Measurements from ENCODE around the gene CDH2.

- TF ChIP-seq, protein P1, sequence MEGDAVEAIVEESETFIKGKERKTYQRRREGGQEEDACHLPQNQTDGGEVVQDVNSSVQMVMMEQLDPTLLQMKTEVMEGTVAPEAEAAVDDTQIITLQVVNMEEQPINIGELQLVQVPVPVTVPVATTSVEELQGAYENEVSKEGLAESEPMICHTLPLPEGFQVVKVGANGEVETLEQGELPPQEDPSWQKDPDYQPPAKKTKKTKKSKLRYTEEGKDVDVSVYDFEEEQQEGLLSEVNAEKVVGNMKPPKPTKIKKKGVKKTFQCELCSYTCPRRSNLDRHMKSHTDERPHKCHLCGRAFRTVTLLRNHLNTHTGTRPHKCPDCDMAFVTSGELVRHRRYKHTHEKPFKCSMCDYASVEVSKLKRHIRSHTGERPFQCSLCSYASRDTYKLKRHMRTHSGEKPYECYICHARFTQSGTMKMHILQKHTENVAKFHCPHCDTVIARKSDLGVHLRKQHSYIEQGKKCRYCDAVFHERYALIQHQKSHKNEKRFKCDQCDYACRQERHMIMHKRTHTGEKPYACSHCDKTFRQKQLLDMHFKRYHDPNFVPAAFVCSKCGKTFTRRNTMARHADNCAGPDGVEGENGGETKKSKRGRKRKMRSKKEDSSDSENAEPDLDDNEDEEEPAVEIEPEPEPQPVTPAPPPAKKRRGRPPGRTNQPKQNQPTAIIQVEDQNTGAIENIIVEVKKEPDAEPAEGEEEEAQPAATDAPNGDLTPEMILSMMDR (IDR thresholded peaks at IDR 0.05), result no peak
- TF ChIP-seq POLR2A (IDR thresholded peaks at IDR 0.05), result no peak
Observed at GRCh38 chr18:28167835-28168349, 9.0 kb downstream of the CDH2 start.

Data from transverse colon (tissue), 3 donors.